Fibroblast of the conjunctiva (primary cell): ENCODE results near the gene JAM3.

Source experiments
- DNase-seq: peaks from one replicate; pipeline ENCODE4 v3.0.0-alpha.2; 2010; ENCODE audit warnings: low read depth

JAM3 gene

GRCh38 chr11:134145715-134146114 lies 76.8 kb downstream of the JAM3 start:
- DNase-seq: no peak

- no peak for DNase-seq
Observed at GRCh38 chr11:134146598-134146997, 77.7 kb downstream of the JAM3 start.

DNA sequence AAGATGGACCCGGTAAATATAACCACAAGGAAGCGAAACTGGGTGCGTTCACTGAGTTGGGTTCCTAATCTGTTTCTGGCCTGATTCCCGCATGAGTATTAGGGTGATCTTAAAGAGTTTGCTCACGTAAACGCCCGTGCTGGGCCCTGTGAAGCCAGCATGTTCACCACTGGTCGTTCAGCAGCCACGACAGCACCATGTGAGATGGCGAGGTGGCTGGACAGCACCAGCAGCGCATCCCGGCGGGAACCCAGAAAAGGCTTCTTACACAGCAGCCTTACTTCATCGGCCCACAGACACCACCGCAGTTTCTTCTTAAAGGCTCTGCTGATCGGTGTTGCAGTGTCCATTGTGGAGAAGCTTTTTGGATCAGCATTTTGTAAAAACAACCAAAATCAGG lies 80.5 kb downstream of the JAM3 start:
- no peak for DNase-seq

DNA sequence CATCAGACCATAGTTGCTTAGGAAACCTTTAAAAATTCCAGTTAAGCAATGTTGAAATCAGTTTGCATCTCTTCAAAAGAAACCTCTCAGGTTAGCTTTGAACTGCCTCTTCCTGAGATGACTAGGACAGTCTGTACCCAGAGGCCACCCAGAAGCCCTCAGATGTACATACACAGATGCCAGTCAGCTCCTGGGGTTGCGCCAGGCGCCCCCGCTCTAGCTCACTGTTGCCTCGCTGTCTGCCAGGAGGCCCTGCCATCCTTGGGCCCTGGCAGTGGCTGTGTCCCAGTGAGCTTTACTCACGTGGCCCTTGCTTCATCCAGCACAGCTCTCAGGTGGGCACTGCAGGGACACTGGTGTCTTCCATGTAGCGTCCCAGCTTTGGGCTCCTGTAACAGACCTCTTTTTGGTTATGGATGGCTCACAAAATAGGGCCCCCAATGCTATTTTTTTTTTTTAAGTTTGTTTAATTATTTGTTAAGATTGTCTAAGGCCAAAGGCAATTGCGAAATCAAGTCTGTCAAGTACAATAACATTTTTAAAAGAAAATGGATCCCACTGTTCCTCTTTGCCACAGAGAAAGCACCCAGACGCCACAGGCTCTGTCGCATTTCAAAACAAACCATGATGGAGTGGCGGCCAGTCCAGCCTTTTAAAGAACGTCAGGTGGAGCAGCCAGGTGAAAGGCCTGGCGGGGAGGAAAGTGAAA lies 81.5 kb downstream of the JAM3 start:
- no peak for DNase-seq

DNA sequence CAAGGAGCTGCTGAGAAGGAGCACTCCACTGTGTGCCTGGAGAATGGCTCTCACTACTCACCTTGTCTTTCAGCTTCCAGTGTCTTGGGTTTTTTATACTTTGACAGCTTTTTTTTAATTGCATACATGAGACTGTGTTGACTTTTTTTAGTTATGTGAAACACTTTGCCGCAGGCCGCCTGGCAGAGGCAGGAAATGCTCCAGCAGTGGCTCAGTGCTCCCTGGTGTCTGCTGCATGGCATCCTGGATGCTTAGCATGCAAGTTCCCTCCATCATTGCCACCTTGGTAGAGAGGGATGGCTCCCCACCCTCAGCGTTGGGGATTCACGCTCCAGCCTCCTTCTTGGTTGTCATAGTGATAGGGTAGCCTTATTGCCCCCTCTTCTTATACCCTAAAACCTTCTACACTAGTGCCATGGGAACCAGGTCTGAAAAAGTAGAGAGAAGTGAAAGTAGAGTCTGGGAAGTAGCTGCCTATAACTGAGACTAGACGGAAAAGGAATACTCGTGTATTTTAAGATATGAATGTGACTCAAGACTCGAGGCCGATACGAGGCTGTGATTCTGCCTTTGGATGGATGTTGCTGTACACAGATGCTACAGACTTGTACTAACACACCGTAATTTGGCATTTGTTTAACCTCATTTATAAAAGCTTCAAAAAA lies 82.3 kb downstream of the JAM3 start:
- DNase-seq: no peak

- no peak for DNase-seq
Observed at GRCh38 chr11:134152696-134153095, 83.8 kb downstream of the JAM3 start.

GRCh38 chr11:134153147-134153905 lies 84.5 kb downstream of the JAM3 start:
- no peak for DNase-seq

- DNase-seq: no peak
Observed at GRCh38 chr11:134154441-134154840, 85.6 kb downstream of the JAM3 start.

- no peak for DNase-seq
Observed at GRCh38 chr11:134155456-134155855, 86.6 kb downstream of the JAM3 start.

DNA sequence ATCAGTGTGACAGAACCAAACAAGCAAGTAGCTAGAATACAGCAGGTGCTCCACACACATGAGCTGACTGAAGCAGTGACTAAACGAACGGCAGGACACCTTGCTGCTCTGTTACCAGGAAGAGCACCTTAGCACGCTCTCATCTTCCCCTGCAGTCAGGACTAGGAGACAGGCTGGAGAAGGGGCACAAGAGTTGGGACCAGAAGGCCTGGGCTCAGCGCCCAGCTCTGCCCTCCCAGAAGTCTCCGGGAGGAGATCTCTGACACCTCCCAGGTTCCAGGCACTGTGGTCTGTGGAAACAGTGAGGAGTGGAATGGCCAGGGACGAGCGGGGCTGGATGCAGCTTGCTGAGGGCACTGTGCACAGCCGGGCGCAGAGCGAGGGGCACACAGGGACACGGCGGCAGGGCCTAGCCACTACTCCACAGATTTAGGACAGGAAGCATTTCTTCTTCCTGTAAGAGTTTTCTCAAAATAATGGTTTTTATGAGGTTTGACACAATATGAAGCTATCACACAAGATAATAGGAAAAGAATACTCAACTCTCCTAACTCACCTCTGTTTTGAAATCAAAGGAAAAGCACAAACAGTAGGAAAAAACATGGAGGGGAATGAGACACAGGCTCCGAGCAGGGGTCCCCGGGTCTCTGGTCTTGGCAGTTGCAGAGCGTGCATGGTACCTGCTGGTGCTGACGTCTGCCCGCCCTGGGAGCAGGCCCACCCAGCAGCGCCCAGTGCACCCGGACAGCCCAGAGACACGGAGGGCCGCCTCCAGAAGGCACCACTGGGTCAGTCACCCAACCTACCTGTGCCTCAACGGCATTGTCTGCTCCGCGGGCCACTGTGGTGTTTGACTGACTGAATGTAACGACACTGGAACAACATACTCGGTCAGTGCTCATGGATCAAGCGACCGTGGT lies 87.3 kb downstream of the JAM3 start:
- no peak for DNase-seq

- no peak for DNase-seq
Observed at GRCh38 chr11:134157451-134157850, 88.6 kb downstream of the JAM3 start.

GRCh38 chr11:134158023-134158422 lies 89.2 kb downstream of the JAM3 start:
- DNase-seq: no peak

DNA sequence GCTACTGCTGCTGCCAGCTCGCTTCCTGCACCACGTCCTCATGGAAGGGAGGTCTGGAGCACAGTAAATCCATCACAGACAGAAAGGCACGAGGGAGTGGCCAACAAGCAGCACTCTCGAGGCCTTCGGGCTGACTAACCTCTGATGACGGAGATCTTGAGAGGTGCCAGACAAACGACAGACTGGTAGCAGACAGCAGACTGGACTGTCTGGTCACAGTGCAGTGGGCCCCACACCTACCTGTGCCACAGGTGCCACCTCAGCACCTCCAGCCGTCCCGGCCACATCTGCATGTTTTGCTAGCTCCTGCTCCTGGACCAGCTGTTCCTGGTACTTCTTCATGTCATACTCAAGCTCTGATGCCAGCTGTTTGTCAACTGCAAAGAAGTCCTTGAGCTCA lies 90.8 kb downstream of the JAM3 start:
- no peak for DNase-seq

- no peak for DNase-seq
Observed at GRCh38 chr11:134164490-134165370, 95.9 kb downstream of the JAM3 start.

DNA sequence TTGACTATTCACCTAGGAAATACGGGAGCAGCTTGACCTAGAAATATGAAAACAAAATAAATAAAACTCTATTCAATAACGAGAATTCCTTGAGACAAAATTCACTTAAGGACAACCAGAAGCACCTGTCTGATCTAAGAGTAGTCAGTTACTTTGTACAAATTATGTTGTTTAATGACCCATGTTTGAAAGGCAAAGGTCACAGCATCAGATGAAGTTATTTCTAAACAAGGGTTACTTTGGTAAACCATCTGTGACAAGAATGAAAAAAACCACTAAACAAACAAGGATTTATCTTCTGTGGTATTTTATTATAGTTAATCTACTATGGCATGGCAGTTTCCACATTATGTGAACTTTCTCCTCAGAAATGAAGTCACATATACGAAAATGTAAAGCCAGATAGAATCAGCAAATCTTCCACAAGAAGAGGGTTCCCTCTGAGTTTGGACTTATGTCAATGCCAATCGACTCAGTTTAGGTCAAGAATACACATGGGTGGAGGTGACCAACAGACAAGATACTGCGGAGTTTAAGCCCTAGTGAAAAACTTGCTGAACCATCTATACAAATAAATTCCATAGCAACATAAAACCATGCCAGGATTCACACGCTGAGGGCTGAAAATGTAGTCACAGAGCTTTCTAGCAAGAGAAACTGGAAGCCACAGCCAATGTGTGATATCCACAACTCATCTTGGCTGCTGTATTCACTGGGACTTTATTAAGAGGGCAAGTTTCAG lies 101.5 kb downstream of the JAM3 start:
- no peak for DNase-seq

DNA sequence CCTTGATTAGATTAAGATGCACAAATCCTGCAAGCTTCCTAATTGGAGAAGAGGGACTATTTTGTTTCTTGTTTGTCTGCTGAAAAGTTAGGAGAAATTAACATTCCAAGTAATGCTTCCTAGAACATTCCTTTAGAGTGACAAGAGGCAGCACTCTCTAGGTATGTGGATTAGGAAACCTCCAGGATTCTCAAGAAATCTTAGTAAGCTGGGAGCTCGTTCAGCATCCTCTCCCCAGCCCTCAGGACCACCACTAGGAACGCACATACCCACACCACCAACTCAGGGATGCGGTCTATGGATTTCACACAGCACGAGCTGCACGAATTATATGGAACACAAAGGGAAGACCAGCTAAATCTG lies 102.0 kb downstream of the JAM3 start:
- DNase-seq: no peak

GRCh38 chr11:134171951-134172350 lies 103.1 kb downstream of the JAM3 start:
- no peak for DNase-seq

DNA sequence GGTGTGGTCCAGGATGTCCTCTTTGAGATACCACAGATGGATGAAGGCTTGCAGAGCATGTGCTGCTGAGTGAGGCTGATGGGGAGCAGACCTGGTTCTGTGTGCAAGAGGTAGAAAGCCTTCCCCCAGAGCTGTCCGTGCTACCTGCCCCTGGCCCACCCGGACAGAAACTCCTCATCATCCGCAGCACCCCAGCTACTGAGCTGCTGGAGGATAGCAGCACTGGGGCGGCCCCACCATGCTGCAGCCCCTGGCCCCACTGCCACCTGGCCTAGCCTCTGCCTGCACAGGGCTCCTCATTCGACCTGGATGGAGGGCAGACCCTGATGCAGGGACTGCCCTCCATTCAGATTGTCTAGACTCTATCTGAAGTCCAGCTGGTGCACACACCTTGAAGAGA lies 104.4 kb downstream of the JAM3 start:
- DNase-seq: no peak

GRCh38 chr11:134176284-134176683 lies 107.4 kb downstream of the JAM3 start:
- no peak for DNase-seq

DNA sequence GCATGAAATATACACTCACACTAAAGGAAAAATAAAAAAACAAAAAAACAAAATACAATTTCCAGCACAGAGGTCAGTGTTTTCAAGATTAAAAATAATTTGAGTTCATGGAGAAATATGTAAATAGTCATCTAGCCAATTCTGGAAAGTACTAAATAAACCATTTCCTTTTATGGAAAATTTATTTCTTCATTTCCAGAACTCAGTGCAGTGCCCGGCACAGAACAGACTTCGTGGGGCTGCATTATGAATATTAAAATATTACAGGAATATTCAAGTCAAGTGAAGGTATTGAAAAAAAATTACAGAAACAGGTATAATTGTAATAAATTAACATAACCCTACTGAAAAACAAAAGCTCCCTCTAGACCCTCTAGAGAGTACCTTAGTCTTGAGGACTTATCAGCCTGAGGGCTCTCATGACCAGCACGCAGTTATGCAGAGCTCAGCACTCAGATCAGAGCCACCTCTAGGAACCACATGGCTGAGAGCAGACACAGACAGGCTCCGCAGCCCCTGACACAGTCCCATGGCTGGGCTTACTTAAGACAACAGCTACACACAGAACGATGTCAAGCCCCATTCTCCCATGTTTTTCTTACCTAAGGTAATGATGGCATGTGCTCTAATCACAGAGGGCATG lies 109.3 kb downstream of the JAM3 start:
- no peak for DNase-seq
